Uterine smooth muscle cell (primary cell): ENCODE measurements around the gene TEPSIN. TPM values are rescaled to one million over a fixed set of nuclear protein-coding genes. Genes with fewer than 3 reads are reported as not detected.

Experiments used
- total RNA-seq: library from RNA; depleted of rRNA; stranded (reverse); fragments of >200 nt; gene quantifications from 2 replicates; pipeline ENCODE4 v1.2.3, GENCODE V29; 2014

The TEPSIN gene
- total RNA-seq = 16.5 and 19.2 TPM in 2 replicates

GRCh38 chr17:81238815-81239713 is at the start of gene TEPSIN, which contains the start of gene NDUFAF8:
Gene TEPSIN, minus strand, starts transcription at chr17:81239055. Its CDS starts 22 bp downstream, at chr17:81239033.
Gene NDUFAF8, plus strand, starts transcription at chr17:81239318. Its CDS starts 46 bp downstream, at chr17:81239364.

GRCh38 chr17:81222906-81223761 is 15.7 kb downstream of the TEPSIN start, which contains the start of gene CEP131:
Gene CEP131, minus strand, starts transcription at chr17:81222965. Its CDS starts 2,909 bp downstream, at chr17:81220056.

Other genes starting within 250 kb of the TEPSIN start
- 13.0 and 14.7 TPM in 2 replicates for gene CHMP6, start 247.2 kb downstream of the TEPSIN start, total RNA-seq
- gene BAIAP2, start 203.9 kb downstream of the TEPSIN start, total RNA-seq = 24.5 and 28.8 TPM in 2 replicates
- not detected in 2 replicates for gene PVALEF, start 73.5 kb downstream of the TEPSIN start, total RNA-seq
- 0.11 and 0.50 TPM in 2 replicates for gene AATK, start 72.8 kb downstream of the TEPSIN start, total RNA-seq
- gene CEP131, start 16.1 kb downstream of the TEPSIN start, total RNA-seq = 15.4 and 16.6 TPM in 2 replicates
- gene NDUFAF8, start 263 bp upstream of the TEPSIN start, total RNA-seq = 30.0 and 33.6 TPM in 2 replicates
- gene SLC38A10, start 56.3 kb upstream of the TEPSIN start, total RNA-seq = 66.0 and 117 TPM in 2 replicates
- gene BAHCC1, start 156.4 kb upstream of the TEPSIN start, total RNA-seq = 3.3 and 4.6 TPM in 2 replicates